Measurements from ENCODE around the gene EFCAB13.

EFCAB13 gene

GRCh38 chr17:47279062-47279801 lies 44.5 kb upstream of the EFCAB13 start (continued):
- TF ChIP-seq ATF2 (tag by site-specific recombination; IDR thresholded peaks at IDR 0.05; ENCODE audit: low read depth) (no peak), INSM2 (tag by site-specific recombination; IDR thresholded peaks at IDR 0.05) (0 out of 2 replicates have a peak, but pooled peaks have one; percentile 20), MZF1 (tag by site-specific recombination; IDR thresholded peaks at IDR 0.05; ENCODE audit: borderline replicate concordance) (no peak), ZBTB48 (tag by site-specific recombination; IDR thresholded peaks at IDR 0.05) (no peak), ZNF596 (tag by site-specific recombination; IDR thresholded peaks at IDR 0.05) (no peak), RBAK (tag by site-specific recombination; IDR thresholded peaks at IDR 0.05) (no peak), ZBTB17 (tag by site-specific recombination; IDR thresholded peaks at IDR 0.05) (0 out of 2 replicates have a peak, but pooled peaks have one; percentile 14), ZSCAN16 (tag by site-specific recombination; IDR thresholded peaks at IDR 0.05) (no peak), ZNF169 (tag by site-specific recombination; IDR thresholded peaks at IDR 0.05) (no peak), ZNF843 (tag by site-specific recombination; IDR thresholded peaks at IDR 0.05) (no peak), ZFP69B (tag by site-specific recombination; IDR thresholded peaks at IDR 0.05) (no peak), SP2 (tag by site-specific recombination; IDR thresholded peaks at IDR 0.05) (peak; percentile 44), ZNF785 (tag by site-specific recombination; IDR thresholded peaks at IDR 0.05) (no peak), ZNF610 (tag by site-specific recombination; IDR thresholded peaks at IDR 0.05; ENCODE audit: borderline replicate concordance) (no peak), ZNF701 (tag by site-specific recombination; IDR thresholded peaks at IDR 0.05) (no peak), ZNF830 (tag by site-specific recombination; IDR thresholded peaks at IDR 0.05; ENCODE audit: low read depth) (no peak), ZNF629 (tag by site-specific recombination; IDR thresholded peaks at IDR 0.05) (peak; percentile 86), ZBTB1 (tag by site-specific recombination; IDR thresholded peaks at IDR 0.05) (no peak), FEZF1 (tag by site-specific recombination; IDR thresholded peaks at IDR 0.05) (no peak), ZBTB11 (tag by site-specific recombination; conservative IDR thresholded peaks at IDR 0.05; ENCODE audit: low read depth) (no peak), WT1 (tag by site-specific recombination; IDR thresholded peaks at IDR 0.05) (peak; percentile 98), ZBTB49 (tag by site-specific recombination; IDR thresholded peaks at IDR 0.05; ENCODE audit: low read depth) (no peak), ZNF513 (tag by site-specific recombination; IDR thresholded peaks at IDR 0.05) (no peak), ZNF248 (tag by site-specific recombination; IDR thresholded peaks at IDR 0.05) (no peak), HIC1 (tag by site-specific recombination; IDR thresholded peaks at IDR 0.05) (no peak), ZNF639 (tag by site-specific recombination; IDR thresholded peaks at IDR 0.05) (peak; percentile 17; the same call in 1 of the 2 replicates)

Measured in HEK293 (cell line).